ENCODE data around the gene ITM2A.

Gene ITM2A

GRCh38 chrX:79366873-79367749 lies at the start of gene ITM2A:
TSS of gene ITM2A (minus strand) at chrX:79367334. CDS start at chrX:79367215, 119 bp downstream.
- FAIRE-seq (no peak), DNase-seq (ENCODE audit: low spot score) (no peak)

DNA sequence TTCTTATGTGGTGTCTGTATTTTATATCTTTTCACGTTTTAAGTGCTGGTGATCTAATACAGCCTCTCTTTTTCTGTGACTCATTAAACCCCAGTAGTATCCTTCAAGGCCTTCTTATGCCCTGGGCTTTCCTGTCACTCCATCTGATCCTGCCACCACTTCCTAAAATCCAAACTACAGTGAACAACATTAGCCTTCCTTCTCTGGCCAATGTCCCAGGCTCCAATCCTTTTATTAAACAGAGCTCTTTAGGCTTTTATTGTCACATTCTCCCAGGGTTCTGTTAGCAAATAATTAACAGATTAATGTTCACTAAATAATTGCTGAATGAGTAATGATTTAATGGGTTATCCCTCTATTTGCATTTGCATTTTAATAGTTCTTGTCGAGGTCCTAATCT lies 47.9 kb upstream of the ITM2A start:
- DNase-seq (ENCODE audit: low spot score) = no peak
- no peak for FAIRE-seq

- no peak for FAIRE-seq
- no peak for DNase-seq (ENCODE audit: low spot score)
Observed at GRCh38 chrX:79413963-79414362, 46.8 kb upstream of the ITM2A start.

DNA sequence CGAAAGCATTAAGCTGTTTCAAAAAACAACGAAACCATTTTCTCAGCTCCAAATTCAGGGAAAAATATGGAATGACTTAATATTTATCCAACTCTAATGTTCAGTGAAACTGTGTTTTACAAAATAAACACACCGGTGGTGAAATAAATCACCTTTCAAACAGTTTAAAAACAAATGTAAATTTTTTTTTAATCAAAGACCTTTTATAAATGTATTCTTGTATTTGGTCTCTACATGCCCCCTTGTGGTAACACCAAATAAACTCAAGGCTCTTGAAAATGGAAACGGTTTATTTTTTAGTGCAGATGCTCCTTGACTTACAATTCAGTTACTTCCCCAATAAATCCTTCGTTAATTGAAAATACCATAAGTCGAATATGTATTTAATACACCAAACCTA lies 45.8 kb upstream of the ITM2A start:
- DNase-seq (ENCODE audit: low spot score) (peak; percentile 8), FAIRE-seq (no peak)

- DNase-seq (ENCODE audit: low spot score) (no peak), FAIRE-seq (no peak)
Observed at GRCh38 chrX:79412166-79412565, 45.0 kb upstream of the ITM2A start.

DNA sequence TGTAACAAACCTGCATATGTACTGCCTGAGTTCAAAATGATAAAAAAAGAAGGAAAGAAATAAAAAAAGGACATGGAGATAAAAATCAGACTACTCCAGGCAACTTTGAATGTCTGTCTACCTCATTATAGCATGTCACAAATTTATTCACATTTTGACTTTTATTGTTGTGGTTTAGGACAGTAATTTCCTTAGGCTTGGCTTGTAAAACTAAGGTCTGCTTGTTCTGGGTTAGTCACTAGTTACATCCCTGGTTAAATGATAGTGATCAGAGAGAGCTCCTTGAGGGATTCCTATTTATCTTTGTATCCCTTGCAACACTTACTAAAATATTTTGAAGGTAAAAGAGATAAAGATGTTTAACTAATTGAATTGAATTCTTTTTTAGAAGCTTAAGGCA lies 42.5 kb upstream of the ITM2A start:
- FAIRE-seq (no peak), DNase-seq (ENCODE audit: low spot score) (no peak)

DNA sequence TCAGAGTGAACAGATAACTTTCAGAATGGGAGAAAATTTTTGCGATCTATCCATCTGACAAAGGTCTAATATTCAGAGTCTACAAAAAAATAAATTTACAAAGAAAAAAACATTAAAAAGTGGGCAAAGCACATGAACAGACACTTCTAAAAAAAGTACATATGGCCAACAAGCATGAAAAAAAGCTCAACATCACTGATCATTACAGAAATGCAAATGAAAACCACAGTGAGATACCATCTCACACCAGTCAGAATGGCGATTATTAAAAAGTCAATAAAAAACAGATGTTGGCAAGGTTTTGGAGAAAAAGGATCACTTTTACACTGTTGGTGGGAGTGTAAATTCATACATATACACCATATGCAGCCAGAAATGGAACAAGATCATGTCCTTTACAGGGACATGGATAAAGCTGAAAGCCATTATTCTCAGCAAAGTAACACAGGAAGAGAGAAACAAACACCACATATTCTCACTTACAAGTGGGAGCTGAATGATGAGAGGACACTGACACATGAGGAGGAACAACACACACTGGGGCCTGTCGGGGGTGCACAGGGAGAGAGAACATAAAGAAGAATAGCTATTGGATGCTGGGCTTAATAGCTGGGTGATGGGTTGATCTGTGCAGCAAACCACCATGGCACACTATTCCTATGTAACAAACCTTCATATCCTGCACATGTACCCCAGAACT lies 41.6 kb upstream of the ITM2A start:
- DNase-seq (ENCODE audit: low spot score) = no peak
- peak; percentile 42 for FAIRE-seq

- DNase-seq (ENCODE audit: low spot score) = no peak
- no peak for FAIRE-seq
Observed at GRCh38 chrX:79400623-79401022, 33.5 kb upstream of the ITM2A start.

- DNase-seq (ENCODE audit: low spot score) = no peak
- FAIRE-seq = no peak
Observed at GRCh38 chrX:79375340-79375739, 8.2 kb upstream of the ITM2A start.

- DNase-seq (ENCODE audit: low spot score) (no peak), FAIRE-seq (no peak)
Observed at GRCh38 chrX:79371640-79372039, 4.5 kb upstream of the ITM2A start.

DNA sequence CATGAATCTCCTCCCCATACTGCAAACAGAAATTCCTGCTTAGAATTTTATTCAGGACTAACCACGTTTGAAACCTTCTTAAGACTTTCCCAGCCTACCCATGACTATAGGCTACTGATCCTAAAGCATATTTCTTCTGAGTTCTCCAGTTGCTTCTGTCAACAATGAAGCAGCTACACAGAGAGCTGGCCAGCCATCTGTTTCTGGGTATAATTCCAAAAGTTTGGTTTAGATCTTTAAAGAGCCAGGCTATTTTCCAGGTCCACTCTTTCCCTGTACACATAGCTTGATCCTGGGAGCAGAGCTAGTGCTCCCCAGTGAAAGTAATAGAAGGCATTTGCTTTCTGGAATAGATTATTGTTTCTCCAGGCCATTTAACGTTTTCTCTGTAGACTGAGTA lies 4.0 kb upstream of the ITM2A start:
- FAIRE-seq (no peak), DNase-seq (ENCODE audit: low spot score) (no peak)

DNA sequence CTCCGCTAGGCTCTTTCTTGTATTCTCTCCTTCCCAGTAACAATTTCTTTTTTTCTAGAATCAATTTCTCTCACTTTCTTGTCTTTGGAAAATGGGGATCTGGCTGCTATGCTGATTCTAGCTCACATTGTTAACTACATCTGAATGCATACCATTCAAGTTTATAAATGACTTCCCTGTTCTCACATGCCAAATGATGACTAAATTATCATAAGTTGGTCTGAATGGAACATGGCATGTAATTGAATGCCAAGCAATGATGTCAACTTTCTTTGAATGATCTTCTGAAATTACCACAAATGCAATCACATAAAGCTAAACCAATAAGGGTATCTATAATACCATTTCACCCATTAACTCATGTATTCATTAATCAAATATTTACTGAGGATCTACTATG lies 2.7 kb upstream of the ITM2A start:
- DNase-seq (ENCODE audit: low spot score) (no peak), FAIRE-seq (no peak)

DNA sequence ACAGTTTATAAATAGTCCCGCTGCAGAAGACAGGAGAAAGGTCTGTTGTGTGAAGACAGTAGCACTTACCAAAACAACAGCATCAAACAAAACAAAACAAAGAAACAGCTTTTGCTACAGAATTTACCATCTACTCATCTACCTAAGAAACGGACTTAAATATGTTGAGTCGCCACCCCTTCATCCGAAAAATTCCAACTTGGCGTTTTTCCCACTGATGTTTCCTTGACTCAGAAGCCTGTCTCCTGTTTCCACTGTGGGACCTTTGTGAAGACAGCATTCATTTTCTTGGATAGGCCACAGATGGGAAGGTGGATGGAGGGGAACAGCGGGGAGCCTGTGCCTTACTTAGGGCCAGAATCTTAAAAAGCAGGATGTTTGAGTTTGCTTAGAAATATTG lies 1.3 kb upstream of the ITM2A start:
- FAIRE-seq = no peak
- DNase-seq (ENCODE audit: low spot score) = no peak

DNA sequence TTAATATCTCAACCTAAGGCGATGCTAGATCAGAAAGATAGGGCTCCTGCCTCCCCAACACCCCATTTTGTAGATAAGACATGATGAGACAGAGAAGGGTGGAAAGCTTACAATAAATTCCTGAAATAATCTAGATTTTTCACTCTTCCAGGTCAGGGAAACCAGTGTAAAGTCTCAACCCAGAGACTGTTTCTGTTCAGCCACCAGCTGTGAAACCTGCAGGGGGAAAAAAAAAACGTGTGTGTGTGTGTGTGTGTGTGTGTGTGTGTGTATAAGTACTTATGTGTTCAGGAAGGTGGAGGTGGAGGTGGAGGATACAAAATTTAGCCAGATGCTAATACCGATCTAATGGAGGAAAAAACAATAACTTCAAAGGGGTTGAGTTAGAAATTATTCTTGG lies 773 bp upstream of the ITM2A start:
- DNase-seq (ENCODE audit: low spot score) (no peak), FAIRE-seq (no peak)

GRCh38 chrX:79366556-79366872 lies 620 bp downstream of the ITM2A start:
- no peak for DNase-seq (ENCODE audit: low spot score)
- no peak for FAIRE-seq

GRCh38 chrX:79365591-79365990 lies 1.5 kb downstream of the ITM2A start:
- FAIRE-seq = no peak
- DNase-seq (ENCODE audit: low spot score) = no peak

DNA sequence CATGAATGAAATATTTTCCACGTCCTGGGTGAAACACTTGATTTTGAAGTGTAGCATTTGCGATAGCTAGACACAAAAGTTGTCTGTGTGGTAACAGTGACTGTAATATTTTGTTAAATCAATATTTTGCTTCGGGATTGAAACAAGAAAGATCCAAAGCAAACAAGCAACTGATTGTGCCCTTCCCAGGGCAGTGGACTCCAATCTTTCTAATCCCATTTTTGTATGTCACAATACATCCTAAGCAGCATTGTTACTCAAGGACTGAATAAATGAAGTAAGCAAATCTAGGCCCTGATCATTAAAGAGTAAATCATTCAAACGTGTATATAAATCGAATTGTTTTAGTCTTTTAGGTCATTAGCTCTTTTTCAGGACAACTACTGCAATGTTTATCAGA lies 2.8 kb downstream of the ITM2A start:
- FAIRE-seq (no peak), DNase-seq (ENCODE audit: low spot score) (no peak)

GRCh38 chrX:79361192-79361870 lies 5.8 kb downstream of the ITM2A start:
- FAIRE-seq = no peak

GRCh38 chrX:79336869-79337815 lies 30.0 kb downstream of the ITM2A start:
- FAIRE-seq (no peak), DNase-seq (ENCODE audit: low spot score) (no peak)

More at GRCh38 chrX:79361192-79361870, 5.8 kb downstream of the ITM2A start:
- no peak for DNase-seq (ENCODE audit: low spot score)

- FAIRE-seq = no peak
- peak; percentile 4 for DNase-seq (ENCODE audit: low spot score)
Observed at GRCh38 chrX:79330022-79330421, 37.1 kb downstream of the ITM2A start.

GRCh38 chrX:79325263-79325958 lies 41.7 kb downstream of the ITM2A start:
- FAIRE-seq (no peak), DNase-seq (ENCODE audit: low spot score) (no peak)
